HepG2 (cell line): ENCODE results near the gene AP4S1. TPM values are rescaled to one million over a fixed set of nuclear protein-coding genes. Genes with fewer than 3 reads are reported as not detected.

Experiments
- ARHGAP35 ChIP-seq: sonication (generic); formaldehyde crosslinking; IDR thresholded peaks from 2 replicates; pipeline ENCODE4 v1.9.0; 2022; ENCODE audit warnings: mild to moderate bottlenecking, inconsistent platforms, moderate library complexity, missing genetic modification reagents, borderline replicate concordance
- ETV6 ChIP-seq: sonication (generic); formaldehyde crosslinking; conservative IDR thresholded peaks from 2 replicates; pipeline ENCODE4 v1.4.0; 2020; ENCODE audit warnings: missing genetic modification reagents
- HCFC1 ChIP-seq: fragments of 150-350 bp; IDR thresholded peaks from 2 replicates; pipeline ENCODE4 v1.6.1; 2014; ENCODE audit warnings: low read depth, low read length
- KAT8 ChIP-seq: IDR thresholded peaks from 2 replicates; pipeline ENCODE4 v1.6.1; 2016; ENCODE audit warnings: missing genetic modification reagents, missing compliant biosample characterization
- MAF1 ChIP-seq: sonication (generic); formaldehyde crosslinking; IDR thresholded peaks from 2 replicates; pipeline ENCODE4 v1.5.0; 2020; ENCODE audit warnings: missing genetic modification reagents, borderline replicate concordance
- MBNL3 ChIP-seq: fragments of 250-450 bp; sonication (Bioruptor Pico); conservative IDR thresholded peaks from 2 replicates; pipeline ENCODE4 v1.8.0; 2022; ENCODE audit warnings: mild to moderate bottlenecking, inconsistent platforms
- NFRKB ChIP-seq: fragments of 450-650 bp; IDR thresholded peaks from 2 replicates; pipeline ENCODE4 v1.6.1; 2017
- RBM39 ChIP-seq: fragments of 200-400 bp; formaldehyde crosslinking; IDR thresholded peaks from one replicate; pipeline ENCODE4 v1.6.1; 2018; ENCODE audit warnings: antibody characterized with exemption, mild to moderate bottlenecking, low read depth, low read length; ENCODE audit not compliant: poor library complexity, severe bottlenecking
- RFX1 ChIP-seq: fragments of 450-650 bp; IDR thresholded peaks from 2 replicates; pipeline ENCODE4 v1.6.1; 2017
- SAFB2 ChIP-seq: sonication (generic); formaldehyde crosslinking; IDR thresholded peaks from 2 replicates; pipeline ENCODE4 v1.5.1; 2020; ENCODE audit warnings: missing genetic modification reagents, low read depth, mild to moderate bottlenecking, borderline replicate concordance
- TEAD3 ChIP-seq: optimal IDR thresholded peaks from 2 replicates; pipeline ENCODE3; 2016; ENCODE audit warnings: borderline replicate concordance
- WIZ ChIP-seq: sonication (generic); formaldehyde crosslinking; IDR thresholded peaks from 2 replicates; pipeline ENCODE4 v1.5.1; 2020; ENCODE audit warnings: mild to moderate bottlenecking, missing genetic modification reagents
- ZBTB2 ChIP-seq: sonication (generic); formaldehyde crosslinking; IDR thresholded peaks from 2 replicates; pipeline ENCODE4 v1.8.0; 2022; ENCODE audit warnings: low read depth, missing genetic modification reagents
- ZBTB7A ChIP-seq: sonication (generic); formaldehyde crosslinking; IDR thresholded peaks from 2 replicates; pipeline ENCODE4 v1.8.0; 2022; ENCODE audit warnings: mild to moderate bottlenecking, missing genetic modification reagents
- ZGPAT ChIP-seq: IDR thresholded peaks from 2 replicates; pipeline ENCODE4 v1.6.1; 2016; ENCODE audit warnings: mild to moderate bottlenecking
- ZMYM2 ChIP-seq: sonication (generic); formaldehyde crosslinking; IDR thresholded peaks from 2 replicates; pipeline ENCODE4 v1.8.0; 2022; ENCODE audit warnings: mild to moderate bottlenecking, missing genetic modification reagents
- ZMYM3 ChIP-seq: sonication (generic); formaldehyde crosslinking; IDR thresholded peaks from 2 replicates; pipeline ENCODE4 v1.5.1; 2020; ENCODE audit warnings: mild to moderate bottlenecking, missing genetic modification reagents
- ZNF264 ChIP-seq: sonication (generic); formaldehyde crosslinking; IDR thresholded peaks from 2 replicates; pipeline ENCODE4 v1.4.0; 2020; ENCODE audit warnings: missing genetic modification reagents
- ZNF354B ChIP-seq: sonication (generic); formaldehyde crosslinking; IDR thresholded peaks from 2 replicates; pipeline ENCODE4 v1.8.0; 2022; ENCODE audit warnings: mild to moderate bottlenecking, missing genetic modification reagents
- ZNF430 ChIP-seq: sonication (generic); formaldehyde crosslinking; IDR thresholded peaks from 2 replicates; pipeline ENCODE4 v1.9.0; 2021; ENCODE audit warnings: mild to moderate bottlenecking, missing genetic modification reagents
- polyA plus RNA-seq, 8 experiments: library from polyadenylated mRNA; depleted of rRNA in 3 of 8; stranded (reverse) in 7 of 8; unstranded in 1 of 8; fragments of >200 nt; fragmentation: Illumina TruSeq in 4 of 8; extraction: Trizol in 4 of 8; gene quantifications; 2 replicates each; pipeline versions ENCODE4 v1.2.1 to v1.2.3, GENCODE V29; 2011 to 2016; ENCODE audit warnings: low read depth in 4 of 8, missing spikeins in 1 of 8, mixed read lengths in 1 of 8; ENCODE audit not compliant: insufficient read depth in 1 of 8
- total RNA-seq, 5 experiments: library from RNA; depleted of rRNA; stranded (reverse); fragments of >200 nt; fragmentation: Illumina TruSeq; extraction: Trizol; gene quantifications; 2 replicates each; pipeline ENCODE4 v1.2.3, GENCODE V29; 2016; ENCODE audit warnings: low read depth in 1 of 5
- TF ChIP-seq, protein P1 (sequence below): sonication (generic); formaldehyde crosslinking; IDR thresholded peaks from 2 replicates; pipeline ENCODE4 v1.5.0; 2020; ENCODE audit warnings: missing genetic modification reagents, mild to moderate bottlenecking, borderline replicate concordance
- TF ChIP-seq, protein P2 (sequence below): sonication (generic); formaldehyde crosslinking; IDR thresholded peaks from 2 replicates; pipeline ENCODE4 v1.8.0; 2022; ENCODE audit warnings: mild to moderate bottlenecking, missing genetic modification reagents, moderate library complexity
- TF ChIP-seq, protein P3 (sequence below): sonication (generic); formaldehyde crosslinking; IDR thresholded peaks from 2 replicates; pipeline ENCODE4 v1.4.0; 2020; ENCODE audit warnings: missing genetic modification reagents

AP4S1 gene
- total and polyA plus RNA-seq, 2 of the 13 experiments (the other 11 are each of a cell fraction or from before 2014, with no cell fraction given), result 3.9 to 21.1 TPM

DNA sequence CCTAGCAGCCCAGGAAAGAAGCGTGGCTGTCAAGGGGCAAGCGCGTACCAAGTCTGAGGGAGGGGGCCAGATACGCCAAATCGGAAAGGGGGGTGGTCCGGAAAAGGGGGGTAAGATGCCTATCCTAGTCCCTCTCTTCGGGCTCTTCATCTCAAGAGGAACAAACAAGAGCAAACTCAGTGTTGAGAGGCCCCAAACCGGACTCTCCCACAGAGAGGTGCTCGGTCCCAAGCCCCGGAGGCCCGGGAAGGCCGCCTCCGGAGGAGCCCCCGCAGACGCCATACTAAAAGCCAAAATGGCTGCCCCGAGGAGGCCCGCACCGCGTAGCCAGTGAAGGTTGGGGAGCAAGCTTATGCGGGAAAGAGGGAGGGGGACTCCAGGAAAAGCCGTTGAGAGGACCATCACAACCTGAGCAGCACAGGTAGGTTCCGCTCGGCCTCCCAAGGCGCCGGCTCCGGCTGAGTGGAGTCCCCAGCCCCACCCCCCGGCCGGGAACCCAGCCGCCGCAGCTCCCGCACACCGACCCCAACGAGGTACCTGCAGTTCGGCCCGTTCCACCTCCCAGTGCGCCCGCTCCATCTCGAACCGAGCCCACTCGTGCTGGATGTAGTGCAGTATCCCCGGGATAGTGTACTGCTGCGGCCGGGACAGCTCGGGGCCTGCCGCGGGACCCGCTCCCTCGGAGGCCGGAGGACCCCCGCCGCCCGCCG, at the start of gene AP4S1 (continued):
- TF ChIP-seq ZBTB2 (CRISPR knock-in tag) (no peak), ARHGAP35 (CRISPR knock-in tag) (no peak), ZNF430 (CRISPR knock-in tag) (peak; percentile 93), ZGPAT (CRISPR knock-in tag) (peak; percentile 58; the same call in 1 of the 2 replicates), ETV6 (CRISPR knock-in tag) (no peak), MAF1 (CRISPR knock-in tag) (0 out of 2 replicates have a peak, but pooled peaks have one; percentile 53), RBM39 (peak; percentile 97), NFRKB (0 out of 2 replicates have a peak, but pooled peaks have one; percentile 53), ZNF264 (CRISPR knock-in tag) (peak; percentile 65; the same call in 1 of the 2 replicates), ZMYM3 (CRISPR knock-in tag) (peak; percentile 51; the same call in 1 of the 2 replicates), MBNL3 (CRISPR knock-in tag) (no peak), HCFC1 (peak; percentile 19; the same call in 1 of the 2 replicates), SAFB2 (CRISPR knock-in tag) (no peak), WIZ (no peak), ZMYM2 (no peak), ZNF354B (CRISPR knock-in tag) (peak; percentile 22; the same call in 1 of the 2 replicates), KAT8 (CRISPR knock-in tag) (peak; percentile 68; the same call in 1 of the 2 replicates), TEAD3 (CRISPR knock-in tag) (no peak), ZBTB7A (CRISPR knock-in tag) (0 out of 2 replicates have a peak, but pooled peaks have one; percentile 11), RFX1 (no peak)
- TF ChIP-seq, protein P1, sequence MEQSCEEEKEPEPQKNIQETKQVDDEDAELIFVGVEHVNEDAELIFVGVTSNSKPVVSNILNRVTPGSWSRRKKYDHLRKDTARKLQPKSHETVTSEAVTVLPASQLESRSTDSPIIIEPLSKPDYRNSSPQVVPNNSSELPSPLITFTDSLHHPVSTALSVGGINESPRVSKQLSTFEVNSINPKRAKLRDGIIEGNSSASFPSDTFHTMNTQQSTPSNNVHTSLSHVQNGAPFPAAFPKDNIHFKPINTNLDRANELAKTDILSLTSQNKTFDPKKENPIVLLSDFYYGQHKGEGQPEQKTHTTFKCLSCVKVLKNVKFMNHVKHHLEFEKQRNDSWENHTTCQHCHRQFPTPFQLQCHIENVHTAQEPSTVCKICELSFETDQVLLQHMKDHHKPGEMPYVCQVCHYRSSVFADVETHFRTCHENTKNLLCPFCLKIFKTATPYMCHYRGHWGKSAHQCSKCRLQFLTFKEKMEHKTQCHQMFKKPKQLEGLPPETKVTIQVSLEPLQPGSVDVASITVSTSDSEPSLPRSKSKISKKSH (CRISPR knock-in tag), result peak; percentile 96
- TF ChIP-seq, protein P2, sequence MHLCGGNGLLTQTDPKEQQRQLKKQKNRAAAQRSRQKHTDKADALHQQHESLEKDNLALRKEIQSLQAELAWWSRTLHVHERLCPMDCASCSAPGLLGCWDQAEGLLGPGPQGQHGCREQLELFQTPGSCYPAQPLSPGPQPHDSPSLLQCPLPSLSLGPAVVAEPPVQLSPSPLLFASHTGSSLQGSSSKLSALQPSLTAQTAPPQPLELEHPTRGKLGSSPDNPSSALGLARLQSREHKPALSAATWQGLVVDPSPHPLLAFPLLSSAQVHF (CRISPR knock-in tag), result no peak
- TF ChIP-seq, protein P3, sequence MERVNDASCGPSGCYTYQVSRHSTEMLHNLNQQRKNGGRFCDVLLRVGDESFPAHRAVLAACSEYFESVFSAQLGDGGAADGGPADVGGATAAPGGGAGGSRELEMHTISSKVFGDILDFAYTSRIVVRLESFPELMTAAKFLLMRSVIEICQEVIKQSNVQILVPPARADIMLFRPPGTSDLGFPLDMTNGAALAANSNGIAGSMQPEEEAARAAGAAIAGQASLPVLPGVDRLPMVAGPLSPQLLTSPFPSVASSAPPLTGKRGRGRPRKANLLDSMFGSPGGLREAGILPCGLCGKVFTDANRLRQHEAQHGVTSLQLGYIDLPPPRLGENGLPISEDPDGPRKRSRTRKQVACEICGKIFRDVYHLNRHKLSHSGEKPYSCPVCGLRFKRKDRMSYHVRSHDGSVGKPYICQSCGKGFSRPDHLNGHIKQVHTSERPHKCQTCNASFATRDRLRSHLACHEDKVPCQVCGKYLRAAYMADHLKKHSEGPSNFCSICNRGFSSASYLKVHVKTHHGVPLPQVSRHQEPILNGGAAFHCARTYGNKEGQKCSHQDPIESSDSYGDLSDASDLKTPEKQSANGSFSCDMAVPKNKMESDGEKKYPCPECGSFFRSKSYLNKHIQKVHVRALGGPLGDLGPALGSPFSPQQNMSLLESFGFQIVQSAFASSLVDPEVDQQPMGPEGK, result peak; percentile 99
